Ascending aorta (tissue), 2 donors: ENCODE results near the gene U2AF2. TPM values are rescaled to one million over a fixed set of nuclear protein-coding genes. Genes with fewer than 3 reads are reported as not detected.

Experiments
- DNase-seq, 2 donors: peaks; one replicate each; pipeline ENCODE4 v3.0.0-alpha.2; 2019; ENCODE audit warnings: low spot score in 2 of 2
- H3K27ac ChIP-seq, 2 donors: fragments of 200-600 bp; sonication (generic); one replicate each; pipeline ENCODE4 v1.5.1; 2016 to 2017; ENCODE audit warnings: mild to moderate bottlenecking in 1 of 2
- H3K27me3 ChIP-seq: fragments of 200-600 bp; sonication (generic); one replicate; pipeline ENCODE4 v1.5.1; 2017
- H3K36me3 ChIP-seq, 2 donors: fragments of 200-600 bp; sonication (generic); one replicate each; pipeline ENCODE4 v1.5.1; 2016
- H3K4me1 ChIP-seq, 2 donors: fragments of 200-600 bp; sonication (generic); one replicate each; pipeline ENCODE4 v1.5.1; 2016 to 2017; ENCODE audit warnings: mild to moderate bottlenecking in 1 of 2
- H3K4me3 ChIP-seq, 2 donors: fragments of 200-600 bp; sonication (generic); one replicate each; pipeline ENCODE4 v1.5.1; 2016 to 2017; ENCODE audit warnings: mild to moderate bottlenecking in 1 of 2
- H3K9me3 ChIP-seq, 2 donors: fragments of 200-600 bp; sonication (generic); one replicate each; pipeline ENCODE4 v1.5.1; 2016
- intact Hi-C: fragments of 100-400 bp; cut with DNase I; formaldehyde crosslinking; loops from one replicate; pipeline ENCODE4 v1.15.1; 2023
- total RNA-seq: library from RNA; depleted of rRNA; stranded (reverse); fragments of >200 nt; gene quantifications from one replicate; pipeline ENCODE4 v1.1.0, GENCODE V29; 2016
- TF ChIP-seq, protein P1 (sequence below), 3 experiments: fragments of 200-600 bp in 2 of 3; fragments of 450-650 bp in 1 of 3; sonication (generic) in 2 of 3; IDR thresholded peaks; one replicate each; pipeline ENCODE4 v1.5.1; 2016 to 2019; ENCODE audit warnings: antibody characterized with exemption in 3 of 3, mild to moderate bottlenecking in 1 of 3, moderate library complexity in 1 of 3

Gene U2AF2
- total RNA-seq, 1 donor from 2014 or later = 221 TPM

DNA sequence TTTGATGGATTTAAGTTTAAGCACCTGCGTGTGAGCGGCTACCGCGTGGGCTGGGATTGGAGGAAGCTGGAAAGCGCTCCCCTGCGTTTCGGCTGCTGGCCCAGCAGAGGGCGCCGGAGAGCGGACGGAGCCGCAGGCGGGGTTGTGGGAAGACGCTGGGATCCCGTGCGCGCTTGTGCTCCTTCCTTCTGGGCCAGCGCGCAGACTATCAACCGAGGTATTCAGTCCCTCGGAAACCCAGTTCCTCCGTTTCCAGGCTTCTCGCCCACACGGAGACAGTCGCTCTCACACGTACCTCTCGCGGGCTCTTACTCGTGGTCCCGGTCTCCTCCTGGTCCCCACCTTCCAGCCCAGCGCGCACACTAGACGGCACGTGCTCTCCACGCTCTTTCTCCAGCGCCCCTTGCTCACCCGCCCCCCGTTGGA, 49.0 kb downstream of the U2AF2 start:
- DNase-seq = no peak
- intact Hi-C loops = no loop called here
- Histone ChIP-seq H3K9me3 (no peaks in the 10 kb centered on the region), H3K36me3 (peaks cover 8 to 17% of the 10 kb centered on the region in 2 donors), H3K4me3 (no peak overlapping the region), H3K27ac (no peak overlapping the region), H3K27me3 (no peaks in the 10 kb centered on the region), H3K4me1 (no peaks in the 10 kb centered on the region)
- TF ChIP-seq, protein P1, sequence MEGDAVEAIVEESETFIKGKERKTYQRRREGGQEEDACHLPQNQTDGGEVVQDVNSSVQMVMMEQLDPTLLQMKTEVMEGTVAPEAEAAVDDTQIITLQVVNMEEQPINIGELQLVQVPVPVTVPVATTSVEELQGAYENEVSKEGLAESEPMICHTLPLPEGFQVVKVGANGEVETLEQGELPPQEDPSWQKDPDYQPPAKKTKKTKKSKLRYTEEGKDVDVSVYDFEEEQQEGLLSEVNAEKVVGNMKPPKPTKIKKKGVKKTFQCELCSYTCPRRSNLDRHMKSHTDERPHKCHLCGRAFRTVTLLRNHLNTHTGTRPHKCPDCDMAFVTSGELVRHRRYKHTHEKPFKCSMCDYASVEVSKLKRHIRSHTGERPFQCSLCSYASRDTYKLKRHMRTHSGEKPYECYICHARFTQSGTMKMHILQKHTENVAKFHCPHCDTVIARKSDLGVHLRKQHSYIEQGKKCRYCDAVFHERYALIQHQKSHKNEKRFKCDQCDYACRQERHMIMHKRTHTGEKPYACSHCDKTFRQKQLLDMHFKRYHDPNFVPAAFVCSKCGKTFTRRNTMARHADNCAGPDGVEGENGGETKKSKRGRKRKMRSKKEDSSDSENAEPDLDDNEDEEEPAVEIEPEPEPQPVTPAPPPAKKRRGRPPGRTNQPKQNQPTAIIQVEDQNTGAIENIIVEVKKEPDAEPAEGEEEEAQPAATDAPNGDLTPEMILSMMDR (IDR thresholded peaks at IDR 0.05) = peak; percentile 12 to 67 (median 49)

DNA sequence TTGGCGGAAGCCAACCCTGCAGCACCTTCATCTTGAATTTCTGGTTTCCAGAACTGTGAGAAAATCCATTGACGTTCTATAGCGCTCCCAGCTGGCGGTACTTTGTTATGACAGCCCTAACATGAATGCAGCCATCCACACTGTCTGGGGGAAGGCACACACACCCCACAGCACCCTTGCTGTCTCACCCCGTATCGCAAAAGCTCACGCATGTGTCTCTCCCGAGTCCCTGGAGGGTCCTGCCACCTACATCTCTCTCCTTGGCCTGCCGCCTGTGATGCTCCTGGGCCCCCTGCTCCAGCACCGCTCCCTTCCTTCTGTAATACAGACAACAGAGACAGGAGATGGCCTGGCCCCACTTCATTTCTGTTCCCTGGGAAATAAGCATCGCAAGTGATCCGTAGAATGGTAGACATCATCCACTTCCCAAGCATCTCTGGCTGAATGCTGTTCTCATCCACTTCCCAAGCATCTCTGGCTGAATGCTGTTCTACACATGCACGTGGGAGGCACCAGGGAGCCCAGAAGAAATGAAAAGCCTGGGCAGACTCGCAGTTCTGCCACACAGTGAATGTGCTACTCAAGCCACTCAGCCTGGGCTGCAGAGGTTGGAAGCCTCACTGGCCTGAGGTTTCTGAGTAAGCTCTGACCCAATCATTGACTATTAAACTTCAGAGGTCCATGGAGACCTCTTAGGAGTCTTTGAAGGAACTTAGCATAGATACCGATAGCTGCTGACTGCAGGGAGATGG, 49.8 kb downstream of the U2AF2 start:
- Histone ChIP-seq H3K36me3 (peaks cover 8 to 11% of the 10 kb centered on the region in 2 donors), H3K27me3 (no peaks in the 10 kb centered on the region), H3K27ac (no peak overlapping the region), H3K9me3 (no peaks in the 10 kb centered on the region), H3K4me1 (no peaks in the 10 kb centered on the region), H3K4me3 (no peak overlapping the region)
- TF ChIP-seq, protein P1 (IDR thresholded peaks at IDR 0.05) = no peak
- DNase-seq = peak in 1 of 2 donors; percentile 50
- intact Hi-C loops = no loop called here

DNA sequence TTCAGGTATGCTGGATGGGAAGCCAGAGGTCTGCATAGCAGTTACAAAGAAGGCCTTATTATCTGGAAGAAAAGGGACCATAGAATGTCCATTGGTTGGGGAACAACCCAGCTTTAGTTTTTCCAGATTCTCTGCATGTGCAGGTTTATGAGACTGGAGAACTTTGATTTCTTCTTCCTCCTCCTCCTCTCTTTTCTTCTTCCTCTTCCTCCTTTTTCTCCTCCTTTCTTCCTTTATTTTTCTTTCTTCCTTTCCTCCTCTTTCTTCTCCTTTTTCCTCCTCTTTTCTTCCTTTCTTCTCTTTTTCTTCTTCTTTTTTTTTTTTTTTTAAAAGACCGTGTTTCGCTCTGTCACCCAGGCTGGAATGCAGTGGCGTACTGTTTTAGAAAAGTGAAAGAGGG, 51.1 kb downstream of the U2AF2 start:
- no peaks in the 10 kb centered on the region for H3K9me3 ChIP-seq
- no peaks in the 10 kb centered on the region for H3K4me1 ChIP-seq
- no peak for DNase-seq
- H3K36me3 ChIP-seq = no peaks in the 10 kb centered on the region
- TF ChIP-seq, protein P1 (IDR thresholded peaks at IDR 0.05) = no peak
- H3K4me3 ChIP-seq = no peak overlapping the region
- no peaks in the 10 kb centered on the region for H3K27me3 ChIP-seq
- intact Hi-C loops = no loop called here
- no peak overlapping the region for H3K27ac ChIP-seq

DNA sequence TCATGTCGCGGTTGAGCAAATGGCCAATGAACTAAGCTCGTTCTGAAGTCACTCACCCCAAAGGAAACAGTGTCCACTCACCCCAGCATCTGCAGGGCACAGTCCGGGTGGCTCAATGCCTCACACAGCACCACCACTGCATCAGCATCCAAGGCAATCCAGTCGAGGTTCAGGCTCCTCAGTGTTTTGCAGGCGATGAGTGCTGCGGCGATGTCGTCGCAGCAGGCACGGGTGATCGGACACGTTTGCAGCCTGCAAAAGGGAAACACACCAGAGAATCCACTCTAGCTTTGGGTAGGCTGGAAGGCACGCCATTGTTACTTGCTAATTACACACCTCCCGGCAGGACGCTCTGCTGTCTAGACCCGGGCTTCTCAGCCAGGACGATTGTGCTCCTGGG, 56.9 kb downstream of the U2AF2 start:
- H3K36me3 ChIP-seq = no peaks in the 10 kb centered on the region

DNA sequence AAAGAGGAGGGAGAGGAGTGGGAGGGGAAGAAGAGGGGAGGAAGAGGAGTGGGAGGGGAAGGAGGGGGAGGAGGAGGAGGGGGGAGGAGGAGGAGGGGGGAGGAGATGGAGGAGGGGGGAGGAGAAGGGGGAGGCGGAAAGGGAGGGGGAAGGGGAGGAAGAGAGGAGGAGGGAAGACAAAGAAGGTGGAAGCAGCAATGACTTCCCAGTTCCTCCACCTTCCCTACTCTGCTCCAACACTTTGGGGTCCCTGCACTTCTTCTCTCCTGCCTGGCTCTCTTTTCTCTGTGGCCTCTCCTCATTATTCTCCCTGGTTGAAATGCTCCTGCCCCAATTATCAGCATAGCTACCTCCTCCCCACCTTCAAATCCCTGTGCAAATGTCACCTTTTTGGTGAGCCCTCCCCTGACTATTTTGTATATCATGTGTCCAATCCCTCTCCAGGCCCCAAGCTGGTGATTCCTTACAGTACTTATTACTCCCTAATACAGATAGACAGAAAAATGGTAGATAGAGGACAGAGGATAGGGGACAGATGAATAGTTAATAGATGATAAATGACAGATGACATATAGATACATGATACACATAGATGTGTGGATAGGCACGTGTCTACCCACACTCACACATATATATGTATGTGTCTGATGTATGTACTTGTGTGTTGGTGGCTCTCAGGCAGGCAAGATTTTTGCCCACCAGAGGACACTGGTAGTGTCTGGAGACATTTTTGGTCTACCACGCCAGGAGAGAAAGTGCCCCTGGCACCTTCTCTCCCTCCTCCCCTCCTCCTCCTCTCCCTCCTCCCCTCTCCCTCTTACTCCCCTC, 58.2 kb downstream of the U2AF2 start:
- intact Hi-C loops = no loop called here
- Histone ChIP-seq H3K9me3 (no peaks in the 10 kb centered on the region), H3K36me3 (no peaks in the 10 kb centered on the region), H3K27me3 (no peaks in the 10 kb centered on the region), H3K27ac (no peak overlapping the region), H3K4me3 (no peak overlapping the region), H3K4me1 (no peaks in the 10 kb centered on the region)
- TF ChIP-seq, protein P1 (IDR thresholded peaks at IDR 0.05) = no peak
- no peak for DNase-seq

More for the DNA sequence above, 56.9 kb downstream of the U2AF2 start:
- H3K4me3 ChIP-seq = no peak overlapping the region
- no peak for DNase-seq
- H3K9me3 ChIP-seq = no peaks in the 10 kb centered on the region
- TF ChIP-seq, protein P1 (IDR thresholded peaks at IDR 0.05) = no peak
- H3K27me3 ChIP-seq = no peaks in the 10 kb centered on the region
- no peaks in the 10 kb centered on the region for H3K4me1 ChIP-seq
- intact Hi-C loops = no loop called here
- no peak overlapping the region for H3K27ac ChIP-seq
